Measurements from ENCODE around the gene DOHH. TPM values are rescaled to one million over a fixed set of nuclear protein-coding genes. Genes with fewer than 3 reads are reported as not detected.

DOHH gene
- total RNA-seq, 2 donors from 2014 or later: 14.1 to 18.4 TPM

GRCh38 chr19:3519126-3519525 lies 18.7 kb upstream of the DOHH start:
- H3K27me3 ChIP-seq: no peaks in the 10 kb centered on the region
- no peak for DNase-seq (ENCODE audit: low spot score)
- peaks cover 0 to 13% of the 10 kb centered on the region in 2 donors for H3K4me1 ChIP-seq
- H3K36me3 ChIP-seq: peaks cover 20% of the 10 kb centered on the region
- H3K4me3 ChIP-seq: no peak overlapping the region
- H3K9me3 ChIP-seq: no peaks in the 10 kb centered on the region
- H3K27ac ChIP-seq: no peak overlapping the region
- no peak for TF ChIP-seq CTCF (IDR thresholded peaks at IDR 0.05)

- peaks cover 0 to 13% of the 10 kb centered on the region in 2 donors for H3K4me1 ChIP-seq
- no peak overlapping the region for H3K4me3 ChIP-seq
- H3K27ac ChIP-seq: no peak overlapping the region
- H3K9me3 ChIP-seq: no peaks in the 10 kb centered on the region
- TF ChIP-seq CTCF (IDR thresholded peaks at IDR 0.05): no peak
- peaks cover 16% of the 10 kb centered on the region for H3K36me3 ChIP-seq
- H3K27me3 ChIP-seq: no peaks in the 10 kb centered on the region
- no peak for DNase-seq (ENCODE audit: low spot score)
Observed at GRCh38 chr19:3518659-3519058, 18.2 kb upstream of the DOHH start.

GRCh38 chr19:3518255-3518654 lies 17.8 kb upstream of the DOHH start:
- H3K36me3 ChIP-seq: peaks cover 12% of the 10 kb centered on the region
- H3K27ac ChIP-seq: no peak overlapping the region
- H3K9me3 ChIP-seq: no peaks in the 10 kb centered on the region
- no peak for TF ChIP-seq CTCF (IDR thresholded peaks at IDR 0.05)
- H3K4me3 ChIP-seq: no peak overlapping the region
- DNase-seq (ENCODE audit: low spot score): no peak
- H3K4me1 ChIP-seq: peaks cover 0 to 17% of the 10 kb centered on the region in 2 donors
- no peaks in the 10 kb centered on the region for H3K27me3 ChIP-seq

- Histone ChIP-seq H3K27ac (no peak overlapping the region), H3K4me1 (peaks cover 0 to 23% of the 10 kb centered on the region in 2 donors), H3K36me3 (peaks cover 7% of the 10 kb centered on the region), H3K27me3 (no peaks in the 10 kb centered on the region), H3K9me3 (no peaks in the 10 kb centered on the region), H3K4me3 (no peak overlapping the region)
- no peak for DNase-seq (ENCODE audit: low spot score)
- TF ChIP-seq CTCF (IDR thresholded peaks at IDR 0.05): no peak
Observed at GRCh38 chr19:3517638-3518037, 17.2 kb upstream of the DOHH start.

- peaks cover 7% of the 10 kb centered on the region for H3K36me3 ChIP-seq
- peaks cover 0 to 32% of the 10 kb centered on the region in 2 donors for H3K4me1 ChIP-seq
- no peak overlapping the region for H3K4me3 ChIP-seq
- no peak overlapping the region for H3K27ac ChIP-seq
- H3K27me3 ChIP-seq: no peaks in the 10 kb centered on the region
- no peak for TF ChIP-seq CTCF (IDR thresholded peaks at IDR 0.05)
- no peaks in the 10 kb centered on the region for H3K9me3 ChIP-seq
- no peak for DNase-seq (ENCODE audit: low spot score)
Observed at GRCh38 chr19:3516675-3517207, 16.3 kb upstream of the DOHH start.

GRCh38 chr19:3515891-3516422 lies 15.5 kb upstream of the DOHH start:
- TF ChIP-seq CTCF (IDR thresholded peaks at IDR 0.05): no peak
- no peaks in the 10 kb centered on the region for H3K27me3 ChIP-seq
- no peak for DNase-seq (ENCODE audit: low spot score)
- peaks cover 0 to 39% of the 10 kb centered on the region in 2 donors for H3K4me1 ChIP-seq
- no peak overlapping the region for H3K27ac ChIP-seq
- H3K36me3 ChIP-seq: peaks cover 7% of the 10 kb centered on the region
- no peaks in the 10 kb centered on the region for H3K9me3 ChIP-seq
- no peak overlapping the region for H3K4me3 ChIP-seq

Measured in right atrium auricular region (tissue), 2 donors.